CD8-positive, alpha-beta memory T cell (primary cell): ENCODE data around the gene RNASEH2A. TPM values are rescaled to one million over a fixed set of nuclear protein-coding genes. Genes with fewer than 3 reads are reported as not detected.

Source experiments
- CTCF ChIA-PET: fragments of 350-600 bp; sonication (Branson Sonifier 250); formaldehyde crosslinking; loops from one replicate; lab custom pipeline; 2021; ENCODE audit warnings: antibody characterized with exemption; lab: Charles Lee
- POLR2A ChIA-PET: fragments of 350-600 bp; sonication (Branson Sonifier 250); formaldehyde crosslinking; loops from one replicate; lab custom pipeline; 2021; ENCODE audit warnings: antibody characterized with exemption; lab: Charles Lee
- DNase-seq, 5 donors: peaks; one replicate each; pipeline versions ENCODE4 v3.0.0 to v3.0.0-alpha.2; 2020 to 2022; ENCODE audit warnings: mixed read lengths in 1 of 5
- H3K27ac ChIP-seq: one replicate; pipeline ENCODE4 v1.7.0; 2013; ENCODE audit warnings: low read depth, mild to moderate bottlenecking, low read length, moderate library complexity
- H3K27me3 ChIP-seq: 2 replicates; pipeline ENCODE4 v1.7.0; 2013; ENCODE audit warnings: low read length, mild to moderate bottlenecking; ENCODE audit not compliant: insufficient read depth, poor library complexity, severe bottlenecking
- H3K36me3 ChIP-seq: 2 replicates; pipeline ENCODE4 v1.7.0; 2013; ENCODE audit warnings: mild to moderate bottlenecking, low read length, moderate library complexity; ENCODE audit not compliant: insufficient read depth
- H3K4me1 ChIP-seq: 2 replicates; pipeline ENCODE4 v1.7.0; 2013; ENCODE audit warnings: mild to moderate bottlenecking, low read length, moderate library complexity; ENCODE audit not compliant: insufficient read depth
- H3K4me3 ChIP-seq: 2 replicates; pipeline ENCODE4 v1.7.0; 2013; ENCODE audit warnings: mild to moderate bottlenecking, low read length
- H3K9me3 ChIP-seq: 2 replicates; pipeline ENCODE4 v1.7.0; 2013; ENCODE audit warnings: mild to moderate bottlenecking, low read length
- H3K27ac Mint-ChIP-seq, 8 donors: one replicate each; pipeline ENCODE4 v1.8.0; 2020 to 2021; ENCODE audit warnings: mixed read lengths in 8 of 8, mild to moderate bottlenecking in 6 of 8, inconsistent platforms in 3 of 8, moderate library complexity in 3 of 8
- H3K27me3 Mint-ChIP-seq, 2 donors: one replicate each; pipeline ENCODE4 v1.8.0; 2020 to 2021; ENCODE audit warnings: mixed read lengths in 2 of 2, mild to moderate bottlenecking in 1 of 2, moderate library complexity in 1 of 2
- H3K36me3 Mint-ChIP-seq, 3 donors: one replicate each; pipeline ENCODE4 v1.8.0; 2020 to 2021; ENCODE audit warnings: mixed read lengths in 3 of 3, inconsistent platforms in 1 of 3, mild to moderate bottlenecking in 1 of 3
- H3K4me1 Mint-ChIP-seq, 3 donors: one replicate each; pipeline ENCODE4 v1.8.0; 2020 to 2021; ENCODE audit warnings: mixed read lengths in 3 of 3, inconsistent platforms in 1 of 3, mild to moderate bottlenecking in 1 of 3
- H3K4me3 Mint-ChIP-seq, 7 donors: one replicate each; pipeline ENCODE4 v1.8.0; 2020 to 2021; ENCODE audit warnings: mixed read lengths in 7 of 7, mild to moderate bottlenecking in 6 of 7, moderate library complexity in 4 of 7, inconsistent platforms in 2 of 7
- H3K9me3 Mint-ChIP-seq, 5 donors: one replicate each; pipeline ENCODE4 v1.8.0; 2020 to 2022; ENCODE audit warnings: mixed read lengths in 5 of 5, mild to moderate bottlenecking in 3 of 5, moderate library complexity in 2 of 5, inconsistent platforms in 1 of 5
- polyA plus RNA-seq: library from polyadenylated mRNA; unstranded; fragments of 300-500 nt; fragmentation: Illumina TruSeq; gene quantifications from one replicate; pipeline ENCODE4 v1.2.3, GENCODE V29; 2021
- total RNA-seq, 2 experiments: library from RNA; stranded (reverse); gene quantifications; one replicate each; pipeline ENCODE4 v1.2.3, GENCODE V29; 2021

Gene RNASEH2A
- total and polyA plus RNA-seq, 3 experiments from 2014 or later: 24.1 to 62.4 (median 51.5) TPM

GRCh38 chr19:12791345-12792050 is 14.9 kb upstream of the RNASEH2A start, which contains the start of gene JUNB:
TSS of gene JUNB (plus strand) at chr19:12791486. CDS start at chr19:12791772, 286 bp downstream.
- Histone ChIP-seq H3K4me1 (peaks cover 38% of the 10 kb centered on the region), H3K4me3 (peak within 1 kb of the TSS; percentile 96), H3K9me3 (no peaks in the 10 kb centered on the region), H3K27me3 (no peaks in the 10 kb centered on the region), H3K27ac (peak within 1 kb of the TSS; percentile 99), H3K36me3 (peaks cover 4% of the 10 kb centered on the region)
- peaks cover 0 to 23% (median 2%) of the 10 kb centered on the region in 3 donors for H3K36me3 Mint-ChIP-seq
- ChIA-PET CTCF (interaction anchor here (0.8 to 13.7 kb wide), 6 partner anchors 14 to 185 kb away, joined by 3 to 483 read pairs (median 3); partner anchors contain the start of gene HOOK2), POLR2A (interaction anchor here (0.5 to 7.5 kb wide), 19 partner anchors 9 to 1827 kb away, joined by 3 to 167 read pairs (median 5); partner anchors contain the start of genes GCDH, HOOK2, RNASEH2A and SYCE2)
- DNase-seq: peak; percentile 94 to 99 (median 98)
- H3K4me3 Mint-ChIP-seq: peak within 1 kb of the TSS; percentile 90 to 100 (median 96)
- H3K27ac Mint-ChIP-seq: peak within 1 kb of the TSS; percentile 91 to 100 (median 99)
- peaks cover 0 to 4% (median 2%) of the 10 kb centered on the region in 5 donors for H3K9me3 Mint-ChIP-seq
- peaks cover 0 to 31% of the 10 kb centered on the region in 2 donors for H3K27me3 Mint-ChIP-seq
- peaks cover 35 to 50% (median 38%) of the 10 kb centered on the region in 3 donors for H3K4me1 Mint-ChIP-seq

GRCh38 chr19:12792051-12792852 is 14.1 kb upstream of the RNASEH2A start:
- H3K9me3 Mint-ChIP-seq: peaks cover 0 to 4% (median 2%) of the 10 kb centered on the region in 5 donors
- Histone ChIP-seq H3K9me3 (no peaks in the 10 kb centered on the region), H3K4me1 (peaks cover 44% of the 10 kb centered on the region), H3K27ac (peak overlapping the region; percentile 99), H3K27me3 (no peaks in the 10 kb centered on the region), H3K36me3 (peaks cover 4% of the 10 kb centered on the region), H3K4me3 (peak overlapping the region; percentile 96)
- DNase-seq: peak; percentile 63 to 85 (median 69)
- H3K27me3 Mint-ChIP-seq: peaks cover 0 to 31% of the 10 kb centered on the region in 2 donors
- H3K27ac Mint-ChIP-seq: peak overlapping the region; percentile 91 to 100 (median 99)
- H3K4me1 Mint-ChIP-seq: peaks cover 36 to 51% (median 41%) of the 10 kb centered on the region in 3 donors
- peak overlapping the region; percentile 90 to 100 (median 96) for H3K4me3 Mint-ChIP-seq
- peaks cover 0 to 25% (median 3%) of the 10 kb centered on the region in 3 donors for H3K36me3 Mint-ChIP-seq
- POLR2A ChIA-PET: interaction anchor here (0.5 to 7.5 kb wide), 24 partner anchors 9 to 1827 kb away, joined by 3 to 167 read pairs (median 5); partner anchors contain the start of genes CALR, GCDH, GET3 and HOOK2
- CTCF ChIA-PET: interaction anchor here (0.8 to 13.7 kb wide), 7 partner anchors 14 to 185 kb away, joined by 3 to 483 read pairs (median 3); partner anchors contain the start of genes HOOK2 and RNASEH2A

- Histone ChIP-seq H3K4me3 (peak overlapping the region; percentile 96), H3K36me3 (peaks cover 4% of the 10 kb centered on the region), H3K27me3 (no peaks in the 10 kb centered on the region), H3K9me3 (no peaks in the 10 kb centered on the region), H3K27ac (peak overlapping the region; percentile 99), H3K4me1 (peaks cover 44% of the 10 kb centered on the region)
- Mint-ChIP-seq H3K9me3 (peaks cover 0 to 4% (median 2%) of the 10 kb centered on the region in 5 donors), H3K27me3 (peaks cover 0 to 31% of the 10 kb centered on the region in 2 donors), H3K36me3 (peaks cover 0 to 25% (median 3%) of the 10 kb centered on the region in 3 donors), H3K4me1 (peaks cover 36 to 51% (median 41%) of the 10 kb centered on the region in 3 donors), H3K4me3 (peak overlapping the region; percentile 90 to 100 (median 96)), H3K27ac (peak overlapping the region; percentile 91 to 100 (median 99))
- DNase-seq: peak in 2 of 5 donors; percentile 58
- CTCF ChIA-PET: interaction anchor here (1.0 to 13.7 kb wide), 5 partner anchors 14 to 90 kb away, joined by 3 to 483 read pairs (median 5); partner anchors contain the start of genes HOOK2 and RNASEH2A
- POLR2A ChIA-PET: interaction anchor here (0.6 to 7.5 kb wide), 20 partner anchors 8 to 729 kb away, joined by 3 to 167 read pairs (median 4); partner anchors contain the start of genes CALR, GCDH, GET3 and HOOK2
Observed at GRCh38 chr19:12792853-12793289, 13.5 kb upstream of the RNASEH2A start.

DNA sequence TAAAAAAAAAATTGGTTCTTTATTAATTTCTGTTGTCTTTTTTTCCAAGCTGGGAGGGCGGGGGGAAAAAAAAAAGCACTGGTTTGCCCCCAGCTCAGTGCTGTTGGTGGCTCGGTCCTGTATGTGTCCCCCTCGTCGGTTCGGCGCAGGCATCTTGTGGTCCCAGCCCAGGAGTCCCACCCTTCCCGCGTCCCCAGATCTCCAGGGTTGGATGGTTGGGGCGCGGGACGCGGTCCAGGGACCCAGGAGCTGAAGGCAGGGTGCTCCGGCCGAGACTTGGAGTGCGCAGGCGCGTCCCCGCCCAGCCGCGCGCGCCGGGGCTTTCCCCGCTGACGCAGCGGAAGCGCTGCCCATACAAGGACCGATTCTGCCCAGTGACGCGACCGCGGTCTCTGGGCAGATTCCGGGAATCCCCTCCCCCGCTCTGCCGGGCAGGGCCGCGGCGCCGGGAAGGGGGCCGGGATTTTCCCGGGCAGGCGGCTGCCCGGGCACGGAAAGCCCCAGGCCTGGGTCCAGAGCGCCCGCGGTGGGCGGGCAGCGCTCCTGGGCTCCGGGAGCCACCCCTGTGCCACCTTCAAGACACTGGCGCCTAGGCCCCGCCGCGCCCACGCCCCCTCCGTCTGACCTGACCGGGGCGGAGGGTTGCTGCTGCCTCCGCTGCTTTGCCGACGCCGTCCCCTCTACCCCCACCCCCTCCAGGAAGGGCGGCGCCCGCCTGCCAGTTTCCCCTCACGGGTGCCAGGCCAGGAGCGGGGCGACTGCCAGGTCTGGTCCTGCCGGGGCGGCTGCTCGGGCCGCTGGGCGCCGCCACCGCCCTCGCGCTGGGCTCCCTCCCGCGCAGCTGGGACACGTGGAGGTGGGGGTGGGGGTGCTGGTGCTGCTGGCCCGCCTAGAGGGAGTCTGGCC is 12.8 kb upstream of the RNASEH2A start:
- H3K36me3 Mint-ChIP-seq: peaks cover 0 to 25% (median 4%) of the 10 kb centered on the region in 3 donors
- H3K4me3 ChIP-seq: peak overlapping the region; percentile 96
- ChIA-PET POLR2A (interaction anchor here (0.7 to 7.5 kb wide), 14 partner anchors 7 to 631 kb away, joined by 3 to 167 read pairs (median 4); partner anchors contain the start of genes CALR, GET3, PRDX2 and RNASEH2A), CTCF (interaction anchor here (1.3 to 13.7 kb wide), 4 partner anchors 13 to 54 kb away, joined by 3 to 483 read pairs (median 166); partner anchors contain the start of genes HOOK2 and RNASEH2A)
- peak overlapping the region; percentile 99 for H3K27ac ChIP-seq
- peaks cover 0 to 31% of the 10 kb centered on the region in 2 donors for H3K27me3 Mint-ChIP-seq
- no peaks in the 10 kb centered on the region for H3K27me3 ChIP-seq
- peak overlapping the region; percentile 90 to 100 (median 96) for H3K4me3 Mint-ChIP-seq
- H3K9me3 Mint-ChIP-seq: peaks cover 0 to 4% (median 2%) of the 10 kb centered on the region in 5 donors
- peaks cover 42% of the 10 kb centered on the region for H3K4me1 ChIP-seq
- H3K36me3 ChIP-seq: peaks cover 4% of the 10 kb centered on the region
- peak overlapping the region; percentile 91 to 100 (median 99) for H3K27ac Mint-ChIP-seq
- H3K9me3 ChIP-seq: no peaks in the 10 kb centered on the region
- DNase-seq: peak; percentile 91 to 98 (median 95)
- peaks cover 36 to 44% (median 41%) of the 10 kb centered on the region in 3 donors for H3K4me1 Mint-ChIP-seq

GRCh38 chr19:12794196-12794941 is 12.0 kb upstream of the RNASEH2A start:
- Mint-ChIP-seq H3K27me3 (peaks cover 0 to 31% of the 10 kb centered on the region in 2 donors), H3K9me3 (peaks cover 0 to 4% (median 2%) of the 10 kb centered on the region in 5 donors), H3K36me3 (peaks cover 0 to 26% (median 6%) of the 10 kb centered on the region in 3 donors), H3K27ac (peak overlapping the region; percentile 91 to 99 (median 96)), H3K4me1 (peaks cover 30 to 36% (median 34%) of the 10 kb centered on the region in 3 donors), H3K4me3 (peak overlapping the region; percentile 78 to 100 (median 82))
- H3K9me3 ChIP-seq: no peaks in the 10 kb centered on the region
- peak in 1 of 5 donors; percentile 54 for DNase-seq
- ChIA-PET CTCF (interaction anchor here (2.3 to 13.7 kb wide), 3 partner anchors 18 to 118 kb away, joined by 6 to 483 read pairs (median 326); partner anchors contain the start of gene HOOK2), POLR2A (interaction anchor here (0.6 to 7.5 kb wide), 6 partner anchors 12 to 1831 kb away, joined by 3 to 167 read pairs (median 3); no protein-coding TSS in a partner anchor)
- peak overlapping the region; percentile 99 for H3K27ac ChIP-seq
- H3K36me3 ChIP-seq: peaks cover 4% of the 10 kb centered on the region
- peaks cover 34% of the 10 kb centered on the region for H3K4me1 ChIP-seq
- H3K4me3 ChIP-seq: peak overlapping the region; percentile 55
- no peaks in the 10 kb centered on the region for H3K27me3 ChIP-seq

DNA sequence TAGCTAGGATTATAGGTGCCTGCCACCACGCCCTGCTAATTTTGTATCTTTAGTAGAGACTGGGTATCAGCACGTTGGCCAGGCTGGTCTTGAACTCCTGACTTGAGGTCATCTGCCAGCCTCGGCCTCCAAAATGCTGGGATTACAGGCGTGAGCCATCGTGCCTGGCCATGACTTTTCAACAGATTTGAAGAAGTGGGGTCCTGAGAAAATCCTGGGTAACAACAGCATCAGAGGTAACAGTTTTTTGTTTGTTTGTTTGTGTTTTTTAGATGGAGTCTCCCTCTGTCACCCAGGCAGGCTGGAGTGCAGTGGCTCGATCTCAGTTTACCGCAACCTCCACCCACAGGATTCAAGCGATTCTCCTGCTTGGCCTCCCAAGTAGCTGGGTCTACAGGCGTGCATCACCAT is 11.4 kb upstream of the RNASEH2A start:
- Histone ChIP-seq H3K27me3 (no peaks in the 10 kb centered on the region), H3K36me3 (peaks cover 7% of the 10 kb centered on the region), H3K4me3 (no peak overlapping the region), H3K9me3 (no peaks in the 10 kb centered on the region), H3K4me1 (peaks cover 33% of the 10 kb centered on the region), H3K27ac (peak overlapping the region; percentile 99)
- Mint-ChIP-seq H3K27me3 (peaks cover 0 to 31% of the 10 kb centered on the region in 2 donors), H3K27ac (peak overlapping the region; percentile 91 to 99 (median 96)), H3K9me3 (peaks cover 0 to 4% (median 2%) of the 10 kb centered on the region in 5 donors), H3K36me3 (peaks cover 0 to 31% (median 6%) of the 10 kb centered on the region in 3 donors), H3K4me1 (peaks cover 30 to 39% (median 37%) of the 10 kb centered on the region in 3 donors), H3K4me3 (peak overlapping the region in 6 of 7 donors; percentile 78 to 100 (median 84))
- ChIA-PET CTCF (interaction anchor here (1.5 to 13.7 kb wide), 5 partner anchors 18 to 119 kb away, joined by 3 to 483 read pairs (median 23); partner anchors contain the start of gene HOOK2), POLR2A (interaction anchor here (0.6 to 7.5 kb wide), 6 partner anchors 13 to 1832 kb away, joined by 3 to 167 read pairs (median 8); no protein-coding TSS in a partner anchor)
- DNase-seq: no peak
